Hair follicular keratinocyte (primary cell): Measurements from ENCODE around the gene ENTPD2. TPM values are rescaled to one million over a fixed set of nuclear protein-coding genes. Genes with fewer than 3 reads are reported as not detected.

Source experiments
- total RNA-seq: library from RNA; depleted of rRNA; stranded (reverse); fragments of >200 nt; gene quantifications from 2 replicates; pipeline ENCODE4 v1.2.3, GENCODE V29; 2015

Gene ENTPD2
- 0.11 and 0.39 TPM in 2 replicates for total RNA-seq

DNA sequence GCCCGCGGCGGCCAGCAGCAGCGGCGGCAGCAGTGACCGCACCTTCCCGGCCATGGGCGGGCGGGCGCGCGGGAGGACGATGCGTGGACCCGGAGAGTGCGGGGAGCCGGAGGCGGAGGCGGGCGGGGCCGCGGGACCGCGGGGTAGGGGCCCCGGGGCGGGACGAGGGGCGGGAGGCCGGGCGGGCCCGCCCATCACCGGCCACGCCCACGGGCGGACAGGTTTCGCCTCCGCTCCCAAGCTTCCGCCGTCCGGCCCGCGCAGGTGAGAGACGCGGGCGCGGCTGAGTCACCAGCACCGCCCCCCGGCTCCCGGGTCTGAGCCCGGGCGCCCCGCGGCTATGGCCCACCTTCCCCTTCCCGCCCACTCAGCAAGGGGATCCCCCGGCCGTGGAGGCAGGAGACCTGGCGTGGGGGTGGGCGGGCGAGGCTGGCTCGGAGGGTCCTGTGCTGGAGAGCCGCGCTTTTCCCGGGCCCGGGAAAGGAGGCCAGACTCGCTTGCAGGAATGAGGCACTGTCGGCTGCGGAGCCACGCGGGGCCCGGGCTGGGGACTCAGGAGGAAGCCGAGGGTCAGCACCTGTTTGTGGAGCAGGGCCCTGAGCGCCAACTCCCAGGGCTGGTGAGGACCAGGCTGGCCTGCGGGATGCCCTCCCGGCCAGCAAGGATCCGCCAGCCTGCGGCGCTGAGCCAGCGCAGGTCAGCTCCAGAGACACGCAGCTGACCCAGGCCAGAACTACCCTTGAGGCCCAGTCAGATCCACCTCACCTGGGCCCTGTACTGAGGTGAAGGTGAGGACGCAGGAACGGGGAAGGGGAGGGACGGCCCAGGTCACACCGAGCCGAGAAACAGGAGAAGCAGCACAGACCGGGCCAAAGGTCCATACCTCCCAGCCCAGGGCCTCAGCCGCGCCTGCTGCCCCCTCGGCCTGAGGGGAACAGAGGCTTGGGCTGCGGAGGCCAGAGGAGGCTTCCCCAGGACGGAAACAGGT, at the start of gene ENTPD2:
ENTPD2 (minus strand) TSS at position 118 of the 988 bp plus-strand sequence; CDS start at position 54, 64 bp downstream.

DNA sequence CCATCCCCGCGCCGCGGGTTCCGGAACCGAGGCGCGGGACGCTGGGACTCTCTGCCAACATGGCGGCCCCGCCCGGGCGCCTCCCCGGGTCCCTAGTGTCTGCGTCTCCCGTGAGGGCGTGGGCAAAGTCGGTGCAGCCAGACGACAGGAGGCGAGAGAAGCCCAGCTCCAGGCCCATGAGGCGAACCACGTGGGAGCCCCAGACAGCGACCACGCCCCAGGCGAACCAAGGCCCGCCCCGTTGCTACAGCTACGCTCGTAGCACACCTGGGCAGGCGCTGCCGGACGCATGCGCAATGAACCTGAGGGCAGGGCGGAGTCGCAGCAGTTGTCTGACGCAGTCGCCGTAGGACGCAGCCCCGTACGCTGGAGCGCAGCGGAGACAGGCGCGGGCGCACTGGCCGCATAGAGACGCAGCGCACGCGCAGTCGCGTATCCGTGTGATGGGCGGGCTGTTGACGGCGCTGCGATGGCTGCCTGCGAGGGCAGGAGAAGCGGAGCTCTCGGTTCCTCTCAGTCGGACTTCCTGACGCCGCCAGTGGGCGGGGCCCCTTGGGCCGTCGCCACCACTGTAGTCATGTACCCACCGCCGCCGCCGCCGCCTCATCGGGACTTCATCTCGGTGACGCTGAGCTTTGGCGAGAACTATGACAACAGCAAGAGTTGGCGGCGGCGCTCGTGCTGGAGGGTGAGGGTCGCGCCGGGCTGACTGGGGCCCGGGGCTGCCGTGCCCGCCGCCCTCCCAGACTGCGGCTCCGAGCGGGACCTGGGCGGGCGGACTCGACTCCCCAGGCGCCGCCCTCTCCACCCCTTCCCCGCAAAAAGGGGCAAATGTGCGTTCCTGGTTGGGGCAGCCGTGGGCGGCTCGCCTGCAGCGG, 32.9 kb upstream of the ENTPD2 start, which contains the start of gene MAN1B1:
MAN1B1 (plus strand) TSS at position 455 of the 878 bp plus-strand sequence; CDS start at position 470, 15 bp downstream.

DNA sequence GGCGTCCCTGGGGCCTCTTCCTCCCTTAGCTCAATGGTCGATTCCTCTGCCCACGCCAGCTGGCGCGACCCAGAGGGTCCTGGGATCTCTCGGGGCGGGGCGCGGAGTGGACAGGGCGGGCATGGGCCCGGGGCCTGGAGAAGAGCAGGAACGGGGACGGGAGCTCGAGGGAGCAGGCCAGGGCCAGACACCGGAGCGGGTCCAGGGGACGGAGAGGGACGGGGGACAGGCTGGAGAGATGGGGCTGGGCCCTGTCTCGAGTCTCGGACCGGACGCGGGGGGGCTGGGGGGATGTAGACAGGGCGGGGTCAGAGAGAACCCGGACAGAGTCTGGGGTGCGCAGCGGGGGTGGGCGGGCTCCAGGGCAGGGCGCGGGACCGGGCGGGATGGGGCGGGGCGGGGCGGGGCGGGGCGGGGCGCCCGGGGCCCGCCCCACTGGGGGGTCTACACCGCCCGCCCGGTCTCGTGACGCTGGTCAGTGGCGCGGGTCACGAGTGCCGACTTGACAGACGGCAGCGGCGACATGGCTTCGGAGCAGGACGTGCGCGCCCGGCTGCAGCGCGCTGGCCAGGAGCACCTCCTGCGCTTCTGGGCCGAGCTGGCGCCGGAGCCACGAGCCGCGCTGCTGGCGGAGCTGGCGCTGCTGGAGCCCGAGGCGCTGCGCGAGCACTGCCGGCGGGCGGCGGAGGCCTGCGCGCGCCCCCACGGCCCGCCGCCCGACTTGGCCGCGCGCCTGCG, 23.3 kb upstream of the ENTPD2 start, which contains the start of gene UAP1L1:
UAP1L1 (plus strand) TSS at position 508 of the 738 bp plus-strand sequence; CDS start at position 524, 16 bp downstream.

DNA sequence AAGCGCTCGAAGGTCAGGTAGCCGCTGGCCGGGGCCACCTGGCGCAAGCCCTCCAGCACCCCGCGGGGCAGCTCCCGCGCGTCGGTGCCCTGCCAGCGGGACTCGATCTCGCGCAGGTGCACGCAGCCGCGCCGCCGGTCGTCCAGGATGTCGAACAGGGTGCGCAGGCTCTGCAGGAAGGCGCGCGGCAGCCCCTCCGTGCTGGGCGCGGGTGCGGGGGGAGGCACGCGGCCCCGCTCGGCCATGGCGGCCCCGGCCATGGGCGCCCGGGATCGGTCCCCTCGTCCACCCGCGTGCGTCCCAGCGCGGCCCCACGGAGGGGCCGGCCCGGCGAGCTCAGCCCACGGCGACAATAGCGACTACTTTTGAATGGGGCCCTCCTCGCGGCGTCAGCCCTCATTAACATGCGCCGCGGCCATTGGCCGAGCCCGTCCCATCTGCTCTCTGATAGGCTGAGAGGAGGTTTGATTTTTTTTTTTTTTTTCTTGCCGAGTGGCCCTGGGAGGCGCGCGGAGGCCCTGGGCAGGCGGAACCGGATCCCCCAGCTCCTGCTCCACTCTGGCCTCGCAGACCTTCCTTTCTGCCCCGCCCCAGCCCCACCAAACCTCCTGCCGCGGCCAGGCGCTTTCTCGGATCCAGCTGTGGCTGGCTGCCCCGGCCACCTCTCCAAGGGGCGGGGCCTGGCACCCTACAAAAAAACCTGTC, 16.5 kb upstream of the ENTPD2 start, which contains the start of gene SAPCD2:
SAPCD2 (minus strand) TSS at position 357 of the 705 bp plus-strand sequence; CDS start at position 260, 97 bp downstream.

DNA sequence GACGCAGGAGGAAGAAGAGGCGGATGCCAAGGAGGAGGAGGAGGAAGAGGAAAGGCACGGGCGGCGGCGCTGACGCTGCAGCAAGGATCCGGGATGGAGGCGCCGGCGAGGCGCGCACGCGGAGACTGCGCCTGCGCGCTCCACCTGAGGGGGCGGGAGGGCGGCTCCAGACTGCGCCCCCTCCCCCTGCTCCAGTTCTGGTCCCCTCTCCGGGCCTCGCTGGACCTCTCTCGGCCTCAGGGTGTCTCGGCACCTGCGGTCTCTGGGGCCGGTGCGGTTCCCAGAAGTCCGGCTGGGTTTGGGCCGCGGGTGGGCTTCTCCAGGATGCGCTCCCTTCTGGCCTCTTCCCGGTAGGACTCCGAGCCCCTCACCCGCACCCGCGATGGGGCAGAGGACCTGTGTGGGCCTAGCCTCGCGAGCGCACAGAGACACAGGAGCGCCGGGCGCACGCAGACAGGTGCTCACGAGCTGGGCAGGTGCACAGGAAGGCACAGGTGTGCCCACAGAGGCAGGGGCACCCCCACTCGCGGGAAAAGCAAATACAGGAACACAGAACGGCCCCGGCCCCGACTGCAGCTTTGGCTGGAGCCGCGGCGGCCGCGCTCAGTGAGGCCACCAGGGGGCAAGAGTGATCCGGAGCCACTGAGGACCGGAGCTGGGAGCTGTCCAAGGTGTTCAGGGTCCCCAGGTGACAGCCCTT, 7.6 kb downstream of the ENTPD2 start, which contains the start of gene NPDC1:
NPDC1 (minus strand) TSS at position 90 of the 700 bp plus-strand sequence. CDS start 188 bp downstream, outside the sequence.

DNA sequence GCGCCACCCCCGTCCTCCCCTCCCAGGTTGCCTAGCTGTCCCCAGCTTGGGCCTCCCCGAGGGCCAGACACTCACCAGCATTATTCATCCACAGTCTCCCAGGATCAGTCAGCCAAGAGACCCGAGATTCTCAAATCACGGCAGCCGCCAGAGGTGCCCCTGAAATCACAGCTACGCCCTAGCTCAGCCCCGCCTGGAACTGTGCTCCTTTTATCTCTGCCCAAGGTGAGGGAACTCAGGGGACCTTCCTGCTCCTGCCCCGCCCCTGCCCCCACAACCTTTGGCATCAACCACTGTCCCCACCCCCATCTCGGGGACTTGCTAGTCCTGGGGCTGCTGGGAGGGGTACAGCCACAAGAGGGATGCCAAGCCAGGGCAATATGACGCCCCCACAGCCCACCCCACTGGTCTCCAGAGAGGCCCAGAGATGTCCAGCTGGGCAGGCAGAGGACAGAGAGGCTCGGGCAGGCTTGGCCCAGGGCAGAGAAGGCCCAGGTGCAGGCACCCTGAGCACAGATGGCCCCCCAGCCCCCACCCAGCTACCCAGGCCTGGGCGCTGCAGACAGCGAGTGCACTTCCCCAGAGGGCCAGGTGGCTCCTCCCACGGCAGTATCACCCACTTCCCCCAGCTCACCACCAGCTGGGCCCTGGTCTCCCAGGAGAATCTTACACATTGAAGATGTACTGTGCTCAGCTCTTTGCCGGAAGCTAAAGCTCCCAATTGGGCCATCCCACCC, 21.8 kb downstream of the ENTPD2 start, which contains the start of gene FUT7:
FUT7 (minus strand) TSS at position 185 of the 737 bp plus-strand sequence; CDS start at position 88, 97 bp downstream.

DNA sequence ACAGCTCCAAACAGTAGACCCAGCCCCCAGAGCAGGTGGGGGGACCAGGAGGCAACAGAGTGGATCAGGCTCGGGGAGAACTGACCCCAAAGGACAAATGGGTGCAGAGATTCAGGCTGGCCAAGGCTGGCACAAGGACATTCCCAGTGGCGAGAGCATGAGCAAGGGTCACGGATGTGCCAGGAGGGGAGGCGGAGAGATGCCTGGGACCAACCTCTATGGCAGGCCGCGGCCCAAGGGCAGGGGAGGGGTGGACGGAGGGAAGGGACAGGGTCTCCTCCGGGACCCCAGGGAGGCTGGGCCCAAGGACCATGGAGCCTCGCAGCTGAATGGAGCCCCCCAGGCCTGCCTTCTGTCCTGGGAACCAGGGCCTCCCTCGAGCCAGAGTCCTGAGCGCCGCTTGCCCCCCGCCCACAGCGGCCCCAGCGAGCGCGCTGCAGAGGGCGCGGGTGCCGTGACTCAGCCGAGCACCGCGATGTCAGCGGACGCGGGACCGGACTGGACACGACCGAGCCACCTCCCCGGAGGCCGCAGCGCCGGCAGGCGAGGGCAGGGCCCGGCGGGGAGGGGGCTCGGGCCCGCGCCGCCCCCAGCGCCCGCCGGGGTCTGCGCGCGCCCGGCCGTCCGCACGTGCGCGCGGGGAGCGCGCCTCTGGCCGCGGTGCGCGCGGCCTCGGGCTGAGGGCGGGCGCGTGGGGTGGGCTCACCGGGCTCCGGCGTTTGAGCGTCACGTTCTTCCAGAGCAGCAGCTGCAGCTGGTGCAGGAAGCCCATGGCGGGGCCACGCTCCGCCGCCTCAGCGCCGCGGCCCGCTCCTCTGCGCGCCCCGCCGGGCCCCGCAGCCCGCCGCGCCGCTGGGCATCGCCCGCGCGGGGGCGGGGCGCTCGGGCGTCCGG, 26.2 kb downstream of the ENTPD2 start, which contains the start of gene ABCA2:
ABCA2 (minus strand) TSS at position 869 of the 894 bp plus-strand sequence; CDS start at position 772, 97 bp downstream.

Other genes starting within 250 kb of the ENTPD2 start
- 82.2 and 126 TPM in 2 replicates for gene RABL6, start 246.1 kb downstream of the ENTPD2 start, total RNA-seq
- 0.87 and 2.0 TPM in 2 replicates for gene AJM1, start 211.6 kb downstream of the ENTPD2 start, total RNA-seq
- 127 and 150 TPM in 2 replicates for gene PHPT1, start 204.7 kb downstream of the ENTPD2 start, total RNA-seq
- 2.6 and 3.1 TPM in 2 replicates for gene MAMDC4, start 201.7 kb downstream of the ENTPD2 start, total RNA-seq
- 302 and 330 TPM in 2 replicates for gene EDF1, start 187.8 kb downstream of the ENTPD2 start, total RNA-seq
- 10.0 and 16.7 TPM in 2 replicates for gene TRAF2, start 167.5 kb downstream of the ENTPD2 start, total RNA-seq
- gene FBXW5, start 109.3 kb downstream of the ENTPD2 start, total RNA-seq = 149 and 155 TPM in 2 replicates
- gene C8G, start 108.8 kb downstream of the ENTPD2 start, total RNA-seq = not detected in 2 replicates
- not detected in 2 replicates for gene LCN12, start 101.8 kb downstream of the ENTPD2 start, total RNA-seq
- not detected in 2 replicates for gene PTGDS, start 76.6 kb downstream of the ENTPD2 start, total RNA-seq
- not detected in 2 replicates for gene LCNL1, start 71.1 kb downstream of the ENTPD2 start, total RNA-seq
- gene PAXX, start 61.6 kb downstream of the ENTPD2 start, total RNA-seq = 45.6 and 54.8 TPM in 2 replicates
- gene CLIC3, start 57.5 kb downstream of the ENTPD2 start, total RNA-seq = 3.3 and 8.7 TPM in 2 replicates
- 0.95 and 5.2 TPM in 2 replicates for gene ABCA2, start 25.8 kb downstream of the ENTPD2 start, total RNA-seq
- not detected in 2 replicates for gene FUT7, start 22.0 kb downstream of the ENTPD2 start, total RNA-seq
- 2.9 and 9.0 TPM in 2 replicates for gene NPDC1, start 7.9 kb downstream of the ENTPD2 start, total RNA-seq
- 4.0 and 10.3 TPM in 2 replicates for gene SAPCD2, start 16.5 kb upstream of the ENTPD2 start, total RNA-seq
- gene UAP1L1, start 23.5 kb upstream of the ENTPD2 start, total RNA-seq = 1.2 and 3.8 TPM in 2 replicates
- 63.0 and 80.3 TPM in 2 replicates for gene MAN1B1, start 32.9 kb upstream of the ENTPD2 start, total RNA-seq
- gene DPP7, start 60.7 kb upstream of the ENTPD2 start, total RNA-seq = 25.3 and 29.1 TPM in 2 replicates
- gene GRIN1, start 85.1 kb upstream of the ENTPD2 start, total RNA-seq = 0.04 and 0.23 TPM in 2 replicates
- gene LRRC26, start 116.0 kb upstream of the ENTPD2 start, total RNA-seq = not detected in 2 replicates
- gene TMEM210, start 118.0 kb upstream of the ENTPD2 start, total RNA-seq = not detected in 2 replicates
- 8.4 and 11.1 TPM in 2 replicates for gene ANAPC2, start 134.5 kb upstream of the ENTPD2 start, total RNA-seq
- gene SSNA1, start 134.6 kb upstream of the ENTPD2 start, total RNA-seq = 95.3 and 137 TPM in 2 replicates
- gene TPRN, start 146.7 kb upstream of the ENTPD2 start, total RNA-seq = 4.9 and 6.7 TPM in 2 replicates
- gene TMEM203, start 151.6 kb upstream of the ENTPD2 start, total RNA-seq = 29.0 and 40.6 TPM in 2 replicates
- 9.0 and 11.4 TPM in 2 replicates for gene NDOR1, start 151.6 kb upstream of the ENTPD2 start, total RNA-seq
- gene RNF208, start 168.2 kb upstream of the ENTPD2 start, total RNA-seq = 0.23 TPM in 1 of 2 replicates, not detected in the other
- 0.70 and 1.4 TPM in 2 replicates for gene CYSRT1, start 171.1 kb upstream of the ENTPD2 start, total RNA-seq
- 0.15 TPM in 1 of 2 replicates, not detected in the other for gene RNF224, start 173.4 kb upstream of the ENTPD2 start, total RNA-seq
- gene SLC34A3, start 176.8 kb upstream of the ENTPD2 start, total RNA-seq = not detected in 2 replicates
- gene TUBB4B, start 187.2 kb upstream of the ENTPD2 start, total RNA-seq = 439 and 1,151 TPM in 2 replicates
- gene STPG3, start 197.2 kb upstream of the ENTPD2 start, total RNA-seq = not detected in 2 replicates
- 45.1 and 51.7 TPM in 2 replicates for gene NELFB, start 201.3 kb upstream of the ENTPD2 start, total RNA-seq
- 17.8 and 24.2 TPM in 2 replicates for gene TOR4A, start 223.7 kb upstream of the ENTPD2 start, total RNA-seq
- 1.1 and 2.2 TPM in 2 replicates for gene NRARP, start 248.2 kb upstream of the ENTPD2 start, total RNA-seq